Fibroblast of lung (primary cell): ENCODE results near the gene EDC3.

Experiments
- EZH2 ChIP-seq: IDR thresholded peaks from 2 replicates; pipeline ENCODE4 v1.5.1; 2012; ENCODE audit warnings: low read length, control low read depth, mild to moderate bottlenecking; ENCODE audit errors: missing control alignments
- TF ChIP-seq, protein P1 (sequence below), 2 donors: IDR thresholded peaks in 1 of 2; conservative IDR thresholded peaks in 1 of 2; 1 replicate in 1 of 2; 2 replicates in 1 of 2; pipeline ENCODE4 v1.5.1; 2011 to 2012; ENCODE audit warnings: low read length in 2 of 2, control low read depth in 1 of 2, inconsistent platforms in 1 of 2, low read depth in 1 of 2, mild to moderate bottlenecking in 1 of 2

DNA sequence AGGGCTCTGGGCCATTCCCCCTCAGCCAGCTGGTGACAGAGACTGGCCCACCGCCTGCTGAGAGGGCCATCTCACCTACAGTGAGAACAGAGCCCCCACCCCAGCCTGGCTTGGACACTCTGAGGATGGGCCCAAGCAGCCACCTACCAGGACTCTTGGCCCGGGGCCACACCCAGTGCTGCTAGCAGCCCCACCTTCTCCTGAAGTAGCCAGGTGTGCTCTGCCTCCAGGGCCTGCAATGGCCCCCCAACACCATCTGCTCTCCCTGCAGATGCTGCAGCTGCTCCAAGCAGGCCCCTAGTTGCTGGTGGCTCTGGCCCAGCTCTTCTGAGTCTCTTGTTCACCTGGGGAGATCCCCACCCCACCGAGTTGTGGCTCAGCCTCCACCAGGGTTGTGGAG is 87.0 kb downstream of the EDC3 start:
- TF ChIP-seq, protein P1, sequence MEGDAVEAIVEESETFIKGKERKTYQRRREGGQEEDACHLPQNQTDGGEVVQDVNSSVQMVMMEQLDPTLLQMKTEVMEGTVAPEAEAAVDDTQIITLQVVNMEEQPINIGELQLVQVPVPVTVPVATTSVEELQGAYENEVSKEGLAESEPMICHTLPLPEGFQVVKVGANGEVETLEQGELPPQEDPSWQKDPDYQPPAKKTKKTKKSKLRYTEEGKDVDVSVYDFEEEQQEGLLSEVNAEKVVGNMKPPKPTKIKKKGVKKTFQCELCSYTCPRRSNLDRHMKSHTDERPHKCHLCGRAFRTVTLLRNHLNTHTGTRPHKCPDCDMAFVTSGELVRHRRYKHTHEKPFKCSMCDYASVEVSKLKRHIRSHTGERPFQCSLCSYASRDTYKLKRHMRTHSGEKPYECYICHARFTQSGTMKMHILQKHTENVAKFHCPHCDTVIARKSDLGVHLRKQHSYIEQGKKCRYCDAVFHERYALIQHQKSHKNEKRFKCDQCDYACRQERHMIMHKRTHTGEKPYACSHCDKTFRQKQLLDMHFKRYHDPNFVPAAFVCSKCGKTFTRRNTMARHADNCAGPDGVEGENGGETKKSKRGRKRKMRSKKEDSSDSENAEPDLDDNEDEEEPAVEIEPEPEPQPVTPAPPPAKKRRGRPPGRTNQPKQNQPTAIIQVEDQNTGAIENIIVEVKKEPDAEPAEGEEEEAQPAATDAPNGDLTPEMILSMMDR (conservative IDR thresholded peaks at IDR 0.05 in 1 of 2, IDR thresholded peaks at IDR 0.05 in 1 of 2; ENCODE audit: low read depth in 1 of 2, low read length in 2 of 2), result no peak
- no peak for TF ChIP-seq EZH2
